Common myeloid progenitor, CD34-positive (primary cell): ENCODE data around the gene CBL.
"Not testable (repeated sequence)": the region's sequence is repeated elsewhere in the genome, so short reads cannot be mapped to it uniquely, and the experiment has no call there.

ENCODE experiments used
- CTCF ChIA-PET: fragments of 350-600 bp; sonication (Branson Sonifier 250); formaldehyde crosslinking; loops from one replicate; lab custom pipeline; 2021; ENCODE audit warnings: antibody characterized with exemption; lab: Charles Lee
- POLR2A ChIA-PET: fragments of 350-600 bp; sonication (Branson Sonifier 250); formaldehyde crosslinking; loops from one replicate; lab custom pipeline; 2021; ENCODE audit warnings: antibody characterized with exemption; lab: Charles Lee
- DNase-seq, 3 donors: peaks; one replicate each; pipeline versions ENCODE4 v3.0.0 to v3.0.0-alpha.2; 2013
- H3K27ac ChIP-seq, 2 experiments: 1 replicate in 1 of 2; 2 replicates in 1 of 2; pipeline ENCODE4 v1.7.0; 2013; ENCODE audit warnings: inconsistent platforms in 2 of 2, low read length in 2 of 2, mild to moderate bottlenecking in 2 of 2, low read depth in 1 of 2, moderate library complexity in 1 of 2; ENCODE audit not compliant: severe bottlenecking in 2 of 2, insufficient read depth in 1 of 2, poor library complexity in 1 of 2
- H3K27me3 ChIP-seq, 5 experiments: replicated peaks in 2 of 5; 1 replicate in 3 of 5; 2 replicates in 2 of 5; pipeline versions ENCODE4 v1.6.1 to v1.7.0; 2013; ENCODE audit warnings: low read length in 4 of 5, mild to moderate bottlenecking in 2 of 5, moderate library complexity in 2 of 5, inconsistent platforms in 1 of 5; ENCODE audit not compliant: insufficient read depth in 5 of 5, control insufficient read depth in 4 of 5
- H3K36me3 ChIP-seq, 4 experiments: 1 replicate in 2 of 4; 2 replicates in 2 of 4; pipeline versions ENCODE4 v1.6.1 to v1.7.0; 2013; ENCODE audit warnings: low read length in 3 of 4, control low read depth in 1 of 4, mild to moderate bottlenecking in 1 of 4; ENCODE audit not compliant: control insufficient read depth in 4 of 4, insufficient read depth in 4 of 4
- H3K4me1 ChIP-seq, 4 experiments: 1 replicate in 3 of 4; 2 replicates in 1 of 4; pipeline versions ENCODE4 v1.6.1 to v1.7.1; 2013; ENCODE audit warnings: low read length in 3 of 4, mild to moderate bottlenecking in 3 of 4, control low read depth in 1 of 4, inconsistent platforms in 1 of 4, moderate library complexity in 1 of 4; ENCODE audit not compliant: control insufficient read depth in 4 of 4, insufficient read depth in 4 of 4; ENCODE audit errors: control extremely low read depth in 1 of 4
- H3K4me3 ChIP-seq, 7 experiments: 1 replicate in 4 of 7; 2 replicates in 3 of 7; pipeline versions ENCODE4 v1.5.1 to v1.7.0; 2013; ENCODE audit warnings: mild to moderate bottlenecking in 7 of 7, low read length in 6 of 7, moderate library complexity in 6 of 7, inconsistent platforms in 2 of 7, low read depth in 2 of 7, control low read depth in 1 of 7; ENCODE audit not compliant: insufficient read depth in 4 of 7, control insufficient read depth in 1 of 7; ENCODE audit errors: extremely low read depth in 1 of 7
- H3K9me3 ChIP-seq, 5 experiments: 1 replicate in 4 of 5; 2 replicates in 1 of 5; pipeline versions ENCODE4 v1.6.1 to v1.7.1; 2013; ENCODE audit warnings: low read length in 4 of 5, mild to moderate bottlenecking in 2 of 5, inconsistent platforms in 1 of 5, low read depth in 1 of 5, moderate library complexity in 1 of 5; ENCODE audit not compliant: control insufficient read depth in 4 of 5, insufficient read depth in 2 of 5; ENCODE audit errors: control extremely low read depth in 1 of 5
- WGBS: methylation state at CpG from one replicate; pipeline ENCODE4 v1.1.5; 2013; ENCODE audit not compliant: insufficient coverage; 5-methylcytosine and 5-hydroxymethylcytosine counted together

CBL gene

GRCh38 chr11:119222891-119223290 is 16.8 kb downstream of the CBL start:
- peaks cover 0 to 8% (median 5%) of the 10 kb centered on the region in 4 experiments for H3K4me1 ChIP-seq
- H3K36me3 ChIP-seq: no peaks in the 10 kb centered on the region
- no peak overlapping the region for H3K27ac ChIP-seq
- no peaks in the 10 kb centered on the region for H3K9me3 ChIP-seq
- CTCF ChIA-PET: interaction anchor here (1.1 kb wide), 1 partner anchor 99 kb away, joined by 3 read pairs; no protein-coding TSS in a partner anchor
- no peaks in the 10 kb centered on the region for H3K27me3 ChIP-seq
- DNase-seq: no peak
- POLR2A ChIA-PET: interaction anchor here (1.3 kb wide), 1 partner anchor 13 kb away, joined by 3 read pairs; no protein-coding TSS in a partner anchor
- no peak overlapping the region for H3K4me3 ChIP-seq
- WGBS: 100% methylated on average over 1 of the region's 5 CpGs

GRCh38 chr11:119223856-119224255 is 17.7 kb downstream of the CBL start:
- Histone ChIP-seq H3K27ac (no peak overlapping the region), H3K4me1 (peaks cover 0 to 16% (median 8%) of the 10 kb centered on the region in 4 experiments), H3K4me3 (no peak overlapping the region), H3K36me3 (no peaks in the 10 kb centered on the region), H3K27me3 (no peaks in the 10 kb centered on the region), H3K9me3 (no peaks in the 10 kb centered on the region)
- WGBS: 100% methylated on average over 1 of the region's 1 CpG
- no peak for DNase-seq
- POLR2A ChIA-PET: no interaction called here
- CTCF ChIA-PET: interaction anchor here (1.0 kb wide), 1 partner anchor 14 kb away, joined by 3 read pairs; no protein-coding TSS in a partner anchor

GRCh38 chr11:119228535-119229287 is 22.6 kb downstream of the CBL start:
- H3K4me3 ChIP-seq: peak overlapping the region in 2 of 7 experiments; percentile 13 to 43
- 47% methylated on average over 3 of the region's 9 CpGs for WGBS
- ChIA-PET CTCF (interaction anchor here (0.6 to 1.2 kb wide), 3 partner anchors 10 to 130 kb away, joined by 3 read pairs; no protein-coding TSS in a partner anchor), POLR2A (interaction anchor here (0.7 kb wide), 1 partner anchor 240 kb away, joined by 3 read pairs; no protein-coding TSS in a partner anchor)
- peak in 2 of 3 donors; percentile 14 to 23 for DNase-seq
- H3K36me3 ChIP-seq: peaks cover 0 to 12% (median 6%) of the 10 kb centered on the region in 4 experiments
- not testable (repeated sequence) for H3K9me3 ChIP-seq, H3K27me3 ChIP-seq
- peak overlapping the region in 1 of 2 experiments; percentile 50 for H3K27ac ChIP-seq
- H3K4me1 ChIP-seq: peaks cover 0 to 16% (median 9%) of the 10 kb centered on the region in 4 experiments

- H3K36me3 ChIP-seq: peaks cover 0 to 14% (median 6%) of the 10 kb centered on the region in 4 experiments
- CTCF ChIA-PET: interaction anchor here (0.7 to 1.2 kb wide), 2 partner anchors 12 to 131 kb away, joined by 3 read pairs; no protein-coding TSS in a partner anchor
- H3K27ac ChIP-seq: peak overlapping the region in 1 of 2 experiments; percentile 50
- peaks cover 0 to 16% (median 9%) of the 10 kb centered on the region in 4 experiments for H3K4me1 ChIP-seq
- no CpG with 5 or more reads among the region's 3 CpGs for WGBS
- peak in 1 of 3 donors; percentile 20 for DNase-seq
- no peak overlapping the region for H3K4me3 ChIP-seq
- H3K9me3 ChIP-seq: no peaks in the 10 kb centered on the region
- POLR2A ChIA-PET: no interaction called here
- H3K27me3 ChIP-seq: no peaks in the 10 kb centered on the region
Observed at GRCh38 chr11:119229288-119229672, 23.1 kb downstream of the CBL start.

- 100% methylated on average over 1 of the region's 4 CpGs for WGBS
- ChIA-PET CTCF (interaction anchor here (0.7 to 1.2 kb wide), 3 partner anchors 11 to 131 kb away, joined by 3 read pairs; no protein-coding TSS in a partner anchor), POLR2A (no interaction called here)
- Histone ChIP-seq H3K36me3 (peaks cover 0 to 14% (median 6%) of the 10 kb centered on the region in 4 experiments), H3K4me3 (no peak overlapping the region), H3K4me1 (peaks cover 0 to 16% (median 9%) of the 10 kb centered on the region in 4 experiments), H3K27ac (no peak overlapping the region), H3K9me3 (no peaks in the 10 kb centered on the region), H3K27me3 (no peaks in the 10 kb centered on the region)
- DNase-seq: no peak
Observed at GRCh38 chr11:119229741-119230140, 23.6 kb downstream of the CBL start.

GRCh38 chr11:119236490-119236889 is 30.4 kb downstream of the CBL start:
- H3K9me3 ChIP-seq: no peaks in the 10 kb centered on the region
- H3K4me1 ChIP-seq: no peaks in the 10 kb centered on the region
- no peak overlapping the region for H3K27ac ChIP-seq
- no peak for DNase-seq
- ChIA-PET CTCF (interaction anchor here (1.0 kb wide), 1 partner anchor 39 kb away, joined by 3 read pairs; no protein-coding TSS in a partner anchor), POLR2A (no interaction called here)
- H3K4me3 ChIP-seq: no peak overlapping the region
- peaks cover 0 to 20% (median 15%) of the 10 kb centered on the region in 4 experiments for H3K36me3 ChIP-seq
- H3K27me3 ChIP-seq: no peaks in the 10 kb centered on the region

- CTCF ChIA-PET: interaction anchor here (1.0 kb wide), 1 partner anchor 40 kb away, joined by 3 read pairs; no protein-coding TSS in a partner anchor
- POLR2A ChIA-PET: no interaction called here
Observed at GRCh38 chr11:119236891-119237290, 30.8 kb downstream of the CBL start.

More at GRCh38 chr11:119236891-119237290, 30.8 kb downstream of the CBL start:
- H3K27ac ChIP-seq: no peak overlapping the region
- peaks cover 0 to 20% (median 15%) of the 10 kb centered on the region in 4 experiments for H3K36me3 ChIP-seq
- DNase-seq: no peak
- H3K9me3 ChIP-seq: no peaks in the 10 kb centered on the region
- WGBS: no CpG with 5 or more reads among the region's 1 CpG
- no peaks in the 10 kb centered on the region for H3K27me3 ChIP-seq
- no peaks in the 10 kb centered on the region for H3K4me1 ChIP-seq
- no peak overlapping the region for H3K4me3 ChIP-seq
